Measurements from ENCODE around the gene PRKD2.

DNA sequence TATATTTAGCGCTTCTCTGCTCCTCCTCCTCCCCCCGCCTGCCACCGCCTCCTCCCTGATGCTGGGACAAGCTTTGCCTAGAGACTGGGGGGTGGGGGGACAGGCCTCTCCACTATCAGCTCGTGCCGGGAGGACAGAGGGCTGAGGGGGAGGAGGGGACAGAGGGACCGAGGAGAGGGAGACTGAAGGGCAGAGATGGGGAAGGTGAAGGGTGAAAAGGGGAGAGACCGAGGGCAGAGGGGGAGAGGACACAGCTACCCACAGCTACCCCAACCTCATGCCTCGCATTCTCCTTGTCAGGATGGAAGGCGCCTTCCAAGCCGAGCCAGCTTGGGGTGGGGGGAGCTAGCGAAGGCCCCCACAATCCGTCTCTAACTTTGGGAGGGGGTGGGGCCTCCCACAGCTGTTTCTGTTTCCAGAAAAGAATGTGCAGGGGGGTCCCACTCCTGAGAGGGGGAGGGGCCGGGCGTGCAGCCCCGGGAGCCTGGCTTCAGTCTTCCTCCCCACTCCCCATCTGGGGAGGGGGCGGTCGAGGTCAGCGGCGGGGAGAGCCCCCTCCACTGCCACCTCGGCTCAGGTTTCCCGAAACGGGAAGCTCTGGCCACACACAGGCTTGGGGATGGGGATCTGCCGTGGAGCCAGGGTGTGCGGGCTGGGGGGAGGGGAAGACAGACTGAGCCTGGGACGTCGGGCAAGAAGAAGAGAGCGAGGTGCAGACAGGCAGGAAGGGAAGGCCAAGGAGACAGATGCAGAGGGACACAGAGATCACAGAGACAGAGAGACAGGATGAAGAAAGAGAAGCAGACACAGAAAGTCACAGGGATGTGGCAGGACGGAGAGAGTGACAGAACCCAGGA lies 57.5 kb downstream of the PRKD2 start:
- TF ChIP-seq, protein P1, sequence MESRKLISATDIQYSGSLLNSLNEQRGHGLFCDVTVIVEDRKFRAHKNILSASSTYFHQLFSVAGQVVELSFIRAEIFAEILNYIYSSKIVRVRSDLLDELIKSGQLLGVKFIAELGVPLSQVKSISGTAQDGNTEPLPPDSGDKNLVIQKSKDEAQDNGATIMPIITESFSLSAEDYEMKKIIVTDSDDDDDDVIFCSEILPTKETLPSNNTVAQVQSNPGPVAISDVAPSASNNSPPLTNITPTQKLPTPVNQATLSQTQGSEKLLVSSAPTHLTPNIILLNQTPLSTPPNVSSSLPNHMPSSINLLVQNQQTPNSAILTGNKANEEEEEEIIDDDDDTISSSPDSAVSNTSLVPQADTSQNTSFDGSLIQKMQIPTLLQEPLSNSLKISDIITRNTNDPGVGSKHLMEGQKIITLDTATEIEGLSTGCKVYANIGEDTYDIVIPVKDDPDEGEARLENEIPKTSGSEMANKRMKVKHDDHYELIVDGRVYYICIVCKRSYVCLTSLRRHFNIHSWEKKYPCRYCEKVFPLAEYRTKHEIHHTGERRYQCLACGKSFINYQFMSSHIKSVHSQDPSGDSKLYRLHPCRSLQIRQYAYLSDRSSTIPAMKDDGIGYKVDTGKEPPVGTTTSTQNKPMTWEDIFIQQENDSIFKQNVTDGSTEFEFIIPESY (IDR thresholded peaks at IDR 0.05): no peak
- TF ChIP-seq HDGF (IDR thresholded peaks at IDR 0.05): peak; percentile 75; the same call in 1 of the 2 replicates
- TF ChIP-seq, protein P2, sequence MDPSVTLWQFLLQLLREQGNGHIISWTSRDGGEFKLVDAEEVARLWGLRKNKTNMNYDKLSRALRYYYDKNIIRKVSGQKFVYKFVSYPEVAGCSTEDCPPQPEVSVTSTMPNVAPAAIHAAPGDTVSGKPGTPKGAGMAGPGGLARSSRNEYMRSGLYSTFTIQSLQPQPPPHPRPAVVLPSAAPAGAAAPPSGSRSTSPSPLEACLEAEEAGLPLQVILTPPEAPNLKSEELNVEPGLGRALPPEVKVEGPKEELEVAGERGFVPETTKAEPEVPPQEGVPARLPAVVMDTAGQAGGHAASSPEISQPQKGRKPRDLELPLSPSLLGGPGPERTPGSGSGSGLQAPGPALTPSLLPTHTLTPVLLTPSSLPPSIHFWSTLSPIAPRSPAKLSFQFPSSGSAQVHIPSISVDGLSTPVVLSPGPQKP (IDR thresholded peaks at IDR 0.05; ENCODE audit: low read depth, low read length): no peak
- no peak for TF ChIP-seq POLR2AphosphoS5 (IDR thresholded peaks at IDR 0.05; ENCODE audit: low read length)
- no peak for TF ChIP-seq NR2C2 (IDR thresholded peaks at IDR 0.05; ENCODE audit: borderline replicate concordance, control insufficient read depth, insufficient read length, low read depth)
- TF ChIP-seq, protein P3, sequence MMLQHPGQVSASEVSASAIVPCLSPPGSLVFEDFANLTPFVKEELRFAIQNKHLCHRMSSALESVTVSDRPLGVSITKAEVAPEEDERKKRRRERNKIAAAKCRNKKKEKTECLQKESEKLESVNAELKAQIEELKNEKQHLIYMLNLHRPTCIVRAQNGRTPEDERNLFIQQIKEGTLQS (IDR thresholded peaks at IDR 0.05; ENCODE audit: borderline replicate concordance, extremely low read depth, low read depth, low read length): no peak

Measured in GM12878 (cell line).